MM.1S (cell line): ENCODE results near the gene MRPS2.

ENCODE experiments used
- DNase-seq: peaks from one replicate; pipeline ENCODE4 v3.0.0-alpha.2; 2015
- H2AFZ ChIP-seq: fragments of 300-600 bp; sonication (generic); 2 replicates; pipeline ENCODE4 v1.6.0; 2016; ENCODE audit warnings: antibody characterized with exemption, low read length
- H3F3A ChIP-seq: fragments of 300-600 bp; sonication (generic); 2 replicates; pipeline ENCODE4 v1.6.1; 2016; ENCODE audit warnings: mild to moderate bottlenecking, antibody characterized with exemption, low read length, moderate library complexity, mixed read lengths; ENCODE audit not compliant: insufficient read depth
- H3K27ac ChIP-seq: fragments of 300-600 bp; sonication (generic); 2 replicates; pipeline ENCODE4 v1.5.1; 2016; ENCODE audit warnings: mild to moderate bottlenecking, low read length
- H3K27me3 ChIP-seq: fragments of 300-600 bp; sonication (generic); replicated peaks from 2 replicates; pipeline ENCODE4 v1.6.0; 2016; ENCODE audit warnings: low read length; ENCODE audit not compliant: insufficient read depth
- H3K36me3 ChIP-seq: fragments of 300-600 bp; sonication (generic); replicated peaks from 2 replicates; pipeline ENCODE4 v1.6.1; 2016; ENCODE audit warnings: mild to moderate bottlenecking, low read length, mixed read lengths; ENCODE audit not compliant: insufficient read depth
- H3K4me1 ChIP-seq: fragments of 300-600 bp; sonication (generic); 2 replicates; pipeline ENCODE4 v1.6.1; 2016; ENCODE audit warnings: low read length, mixed read lengths
- H3K4me2 ChIP-seq: fragments of 300-600 bp; sonication (generic); 2 replicates; pipeline ENCODE4 v1.6.0; 2016; ENCODE audit warnings: low read depth, low read length
- H3K4me3 ChIP-seq: fragments of 300-600 bp; sonication (generic); 2 replicates; pipeline ENCODE4 v1.5.1; 2016; ENCODE audit warnings: low read length, mixed read lengths
- H3K79me2 ChIP-seq: fragments of 300-600 bp; sonication (generic); 2 replicates; pipeline ENCODE4 v1.6.1; 2016; ENCODE audit warnings: mixed run types, low read length, mixed read lengths
- H3K9ac ChIP-seq: fragments of 300-600 bp; sonication (generic); 2 replicates; pipeline ENCODE4 v1.6.1; 2016; ENCODE audit warnings: low read length, mixed read lengths
- H3K9me2 ChIP-seq: fragments of 300-600 bp; sonication (generic); replicated peaks from 2 replicates; pipeline ENCODE4 v1.6.1; 2016; ENCODE audit warnings: mild to moderate bottlenecking, low read length, mixed read lengths; ENCODE audit not compliant: insufficient read depth
- H3K9me3 ChIP-seq: fragments of 300-600 bp; sonication (generic); replicated peaks from 2 replicates; pipeline ENCODE4 v1.6.1; 2016; ENCODE audit warnings: mild to moderate bottlenecking, low read length, mixed read lengths; ENCODE audit not compliant: insufficient read depth
- H4K20me1 ChIP-seq: fragments of 300-600 bp; sonication (generic); 2 replicates; pipeline ENCODE4 v1.6.1; 2016; ENCODE audit warnings: mild to moderate bottlenecking, low read length, moderate library complexity, mixed read lengths; ENCODE audit not compliant: insufficient read depth
- EZH2 ChIP-seq: fragments of 300-600 bp; sonication (generic); optimal IDR thresholded peaks from 2 replicates; pipeline ENCODE3; 2017; ENCODE audit warnings: low read depth, mild to moderate bottlenecking, antibody characterized with exemption, low read length, mixed read lengths
- EZH2phosphoT487 ChIP-seq: fragments of 300-600 bp; sonication (generic); IDR thresholded peaks from 2 replicates; pipeline ENCODE4 v1.6.1; 2018; ENCODE audit warnings: antibody characterized with exemption, low read length
- TF ChIP-seq, protein P1 (sequence below): fragments of 300-600 bp; sonication (generic); IDR thresholded peaks from 2 replicates; pipeline ENCODE4 v1.5.1; 2016; ENCODE audit warnings: antibody characterized with exemption, low read length, mixed read lengths

Gene MRPS2

DNA sequence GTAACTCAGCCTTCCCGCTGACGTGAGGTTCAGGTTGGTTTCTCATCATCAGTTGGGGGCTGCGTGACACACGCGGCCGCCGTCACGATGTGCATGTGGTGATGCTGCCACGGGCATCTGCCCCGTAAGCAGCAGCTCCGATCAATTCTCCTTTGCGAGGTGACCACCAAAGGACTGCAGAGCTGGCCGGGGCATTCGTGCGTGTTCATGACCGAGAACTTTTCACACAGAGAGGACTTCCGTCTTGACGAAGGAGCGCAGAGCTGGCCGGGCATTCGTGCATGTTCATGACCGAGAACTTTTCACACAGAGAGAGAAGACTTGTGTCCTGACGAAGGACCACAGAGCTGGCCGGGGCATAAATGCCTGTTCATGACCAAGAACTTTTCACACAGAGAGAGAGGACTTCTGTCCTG, 16.9 kb downstream of the MRPS2 start:
- Histone ChIP-seq H3K36me3 (no peaks in the 10 kb centered on the region), H3F3A (no peaks in the 10 kb centered on the region), H2AFZ (no peak overlapping the region), H3K9me3 (no peaks in the 10 kb centered on the region), H4K20me1 (no peaks in the 10 kb centered on the region), H3K79me2 (no peaks in the 10 kb centered on the region), H3K9ac (no peak overlapping the region), H3K9me2 (no peaks in the 10 kb centered on the region), H3K4me3 (no peak overlapping the region), H3K4me2 (no peak overlapping the region), H3K27ac (no peak overlapping the region), H3K27me3 (peaks cover 17% of the 10 kb centered on the region), H3K4me1 (no peaks in the 10 kb centered on the region)
- DNase-seq: no peak
- TF ChIP-seq EZH2 (no peak), EZH2phosphoT487 (no peak)
- TF ChIP-seq, protein P1, sequence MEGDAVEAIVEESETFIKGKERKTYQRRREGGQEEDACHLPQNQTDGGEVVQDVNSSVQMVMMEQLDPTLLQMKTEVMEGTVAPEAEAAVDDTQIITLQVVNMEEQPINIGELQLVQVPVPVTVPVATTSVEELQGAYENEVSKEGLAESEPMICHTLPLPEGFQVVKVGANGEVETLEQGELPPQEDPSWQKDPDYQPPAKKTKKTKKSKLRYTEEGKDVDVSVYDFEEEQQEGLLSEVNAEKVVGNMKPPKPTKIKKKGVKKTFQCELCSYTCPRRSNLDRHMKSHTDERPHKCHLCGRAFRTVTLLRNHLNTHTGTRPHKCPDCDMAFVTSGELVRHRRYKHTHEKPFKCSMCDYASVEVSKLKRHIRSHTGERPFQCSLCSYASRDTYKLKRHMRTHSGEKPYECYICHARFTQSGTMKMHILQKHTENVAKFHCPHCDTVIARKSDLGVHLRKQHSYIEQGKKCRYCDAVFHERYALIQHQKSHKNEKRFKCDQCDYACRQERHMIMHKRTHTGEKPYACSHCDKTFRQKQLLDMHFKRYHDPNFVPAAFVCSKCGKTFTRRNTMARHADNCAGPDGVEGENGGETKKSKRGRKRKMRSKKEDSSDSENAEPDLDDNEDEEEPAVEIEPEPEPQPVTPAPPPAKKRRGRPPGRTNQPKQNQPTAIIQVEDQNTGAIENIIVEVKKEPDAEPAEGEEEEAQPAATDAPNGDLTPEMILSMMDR: no peak

DNA sequence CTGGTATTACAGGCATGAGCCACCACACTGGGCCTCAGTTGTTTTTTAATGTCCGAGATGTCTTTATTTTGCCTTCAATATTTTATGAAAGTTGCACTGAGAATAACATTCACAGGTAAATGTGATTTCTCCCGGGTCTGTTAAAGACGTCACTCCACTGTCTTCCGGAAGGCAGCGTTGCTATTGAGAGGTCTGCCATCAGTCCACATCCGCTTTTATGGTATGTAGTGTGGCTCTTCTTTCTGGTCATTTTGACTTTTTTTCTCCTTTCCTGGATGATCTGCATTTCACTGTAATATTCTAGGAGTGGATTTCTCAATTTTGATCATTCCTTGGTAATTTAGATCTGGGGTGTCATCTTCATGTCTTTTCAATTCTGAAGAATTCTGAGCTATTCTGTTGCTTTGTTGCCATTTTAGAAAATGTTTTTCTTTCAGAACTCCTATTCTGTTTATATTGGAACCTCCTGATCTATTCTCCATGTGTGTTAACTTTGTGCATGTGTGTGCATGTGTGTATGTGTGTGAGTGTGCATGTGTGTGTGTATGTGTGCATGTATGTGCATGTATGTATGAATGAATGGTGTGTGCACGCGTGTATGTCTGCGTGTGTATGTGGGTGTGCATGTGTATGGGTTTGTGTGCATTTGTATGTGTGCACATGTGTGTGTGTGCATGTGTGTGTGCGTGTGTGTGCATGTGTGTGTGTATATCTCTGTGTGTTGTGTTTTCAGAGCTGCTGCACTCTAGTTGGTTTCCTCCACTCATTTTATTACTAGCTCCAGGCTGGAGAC, 18.9 kb downstream of the MRPS2 start:
- H3K27me3 ChIP-seq: peaks cover 17% of the 10 kb centered on the region
- TF ChIP-seq EZH2 (no peak), EZH2phosphoT487 (no peak)
- TF ChIP-seq, protein P1: no peak
- H3K9me2 ChIP-seq: no peaks in the 10 kb centered on the region
- no peak overlapping the region for H3K9ac ChIP-seq
- H3K4me1 ChIP-seq: no peaks in the 10 kb centered on the region
- no peaks in the 10 kb centered on the region for H3K9me3 ChIP-seq
- H3K4me3 ChIP-seq: no peak overlapping the region
- no peaks in the 10 kb centered on the region for H3K36me3 ChIP-seq
- no peak overlapping the region for H2AFZ ChIP-seq
- no peaks in the 10 kb centered on the region for H3K79me2 ChIP-seq
- H3K27ac ChIP-seq: no peak overlapping the region
- no peaks in the 10 kb centered on the region for H4K20me1 ChIP-seq
- H3F3A ChIP-seq: no peaks in the 10 kb centered on the region
- no peak for DNase-seq
- H3K4me2 ChIP-seq: no peak overlapping the region

DNA sequence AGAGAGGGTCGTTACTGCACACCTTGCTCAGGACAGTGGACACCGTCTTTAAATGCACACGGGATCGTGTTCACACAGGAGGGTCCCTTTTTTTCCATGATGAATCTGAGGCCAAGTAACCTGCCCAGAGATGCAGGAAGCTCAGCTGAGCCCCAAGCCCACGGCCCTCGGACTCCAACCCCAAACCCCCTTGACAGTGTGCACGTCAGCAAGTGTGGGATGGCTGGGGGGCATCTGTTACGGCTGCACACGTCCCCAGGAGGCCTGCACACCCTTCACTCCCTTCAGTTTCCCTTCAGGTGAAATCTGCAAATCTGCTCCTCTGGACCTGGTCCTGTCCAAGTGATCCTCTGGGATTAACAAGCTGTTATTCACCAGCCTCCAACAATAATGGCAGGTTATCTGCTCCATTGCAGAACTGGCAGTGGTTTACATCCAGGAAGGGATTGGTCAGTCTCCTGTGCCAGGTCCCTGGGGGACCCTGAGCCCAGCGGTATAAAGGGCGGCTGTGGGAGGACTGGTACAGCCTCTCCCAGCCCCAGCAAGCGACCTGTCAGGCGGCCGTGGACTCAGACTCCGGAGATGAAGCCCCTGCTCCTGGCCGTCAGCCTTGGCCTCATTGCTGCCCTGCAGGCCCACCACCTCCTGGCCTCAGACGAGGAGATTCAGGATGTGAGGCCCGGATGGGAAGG, 20.6 kb downstream of the MRPS2 start, which contains the start of gene LCN1:
Gene LCN1, plus strand, starts transcription at position 525 of the 692 bp plus-strand sequence. Its CDS starts 58 bp downstream, at position 583.
- Histone ChIP-seq H4K20me1 (no peaks in the 10 kb centered on the region), H3K4me1 (no peaks in the 10 kb centered on the region), H3K27ac (no peak within 1 kb of the TSS), H3K9ac (no peak within 1 kb of the TSS), H3K36me3 (no peaks in the 10 kb centered on the region), H3K9me3 (no peaks in the 10 kb centered on the region), H3K4me3 (no peak within 1 kb of the TSS), H3K9me2 (no peaks in the 10 kb centered on the region), H2AFZ (no peak within 1 kb of the TSS), H3K4me2 (no peak within 1 kb of the TSS), H3K79me2 (no peaks in the 10 kb centered on the region), H3K27me3 (peaks cover 17% of the 10 kb centered on the region), H3F3A (no peaks in the 10 kb centered on the region)
- no peak for DNase-seq
- TF ChIP-seq, protein P1: no peak
- TF ChIP-seq EZH2 (no peak), EZH2phosphoT487 (no peak)
